HG03342 (cell line): Measurements from ENCODE around the gene PLEKHF1.
A peak's percentile ranks its signal among the peaks of the same experiment; 100 is the strongest.
"Not testable (repeated sequence)": the region's sequence is repeated elsewhere in the genome, so short reads cannot be mapped to it uniquely, and the experiment has no call there.

Experiments
- ATAC-seq: cut with Tn5 transposase; IDR thresholded peaks from one replicate; pipeline ENCODE4 v1.9.1; 2021; ENCODE audit warnings: mild to moderate bottlenecking, moderate library complexity; ENCODE audit not compliant: unreplicated experiment

The PLEKHF1 gene

GRCh38 chr19:29697523-29698261 lies 32.4 kb downstream of the PLEKHF1 start:
- no peak for ATAC-seq

GRCh38 chr19:29699861-29700260 lies 34.6 kb downstream of the PLEKHF1 start:
- no peak for ATAC-seq

DNA sequence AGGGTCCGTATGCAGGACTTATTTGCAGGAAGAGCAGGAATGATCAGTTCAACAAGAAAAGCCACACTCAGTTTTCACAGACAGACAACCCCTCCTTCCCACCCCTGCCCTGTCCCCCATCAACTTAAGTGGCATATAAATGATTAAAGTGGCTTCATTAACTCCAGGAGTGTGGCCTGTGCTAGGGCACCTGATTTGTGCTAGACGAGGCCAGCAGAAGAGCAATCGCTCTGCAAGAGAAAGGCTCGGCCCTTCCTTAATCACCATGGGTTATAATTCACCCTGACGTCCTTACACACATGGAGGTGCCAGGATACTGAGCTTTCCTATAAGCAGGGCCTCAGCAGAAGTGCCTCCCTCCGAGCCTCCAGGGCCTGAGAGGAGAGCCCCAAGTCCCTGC lies 35.2 kb downstream of the PLEKHF1 start:
- ATAC-seq, result no peak

DNA sequence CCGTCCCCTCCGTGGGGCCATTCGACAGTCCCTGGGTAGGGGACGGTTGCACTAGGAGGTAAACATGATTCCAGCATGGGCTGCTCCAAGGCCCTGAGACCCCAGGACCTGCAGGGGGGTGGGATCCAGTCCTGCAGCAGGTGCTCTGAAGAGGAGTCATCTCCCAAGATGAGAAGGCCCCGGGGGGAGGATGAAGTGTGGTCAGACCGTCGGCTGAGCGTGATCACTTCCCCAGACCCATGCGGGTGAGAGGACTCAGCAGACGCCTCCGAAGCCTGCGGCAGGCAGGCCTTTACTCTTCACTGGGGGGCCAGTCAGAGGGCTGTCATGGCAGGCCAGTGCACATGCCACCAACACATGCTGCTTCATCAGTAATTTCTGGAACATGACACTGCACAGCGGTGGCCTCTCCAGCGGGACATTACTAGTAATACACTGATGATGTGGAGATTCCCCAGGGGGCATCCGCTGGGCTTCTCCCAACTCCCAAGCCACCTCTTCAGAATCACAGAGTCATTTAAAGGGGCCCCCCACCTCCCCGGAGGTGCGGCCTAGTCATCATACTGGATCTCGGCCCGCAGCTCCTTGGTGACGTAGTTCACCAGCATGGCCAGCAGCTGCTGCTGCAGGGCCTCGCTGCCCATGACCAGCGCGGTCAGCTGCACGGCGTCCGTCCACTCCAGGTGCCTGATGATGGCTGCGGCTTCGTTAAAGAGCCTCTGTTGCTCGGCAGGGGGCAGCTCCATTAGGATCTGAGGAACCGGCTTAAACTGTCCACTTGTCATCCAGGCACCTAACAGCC lies 37.1 kb downstream of the PLEKHF1 start:
- no peak for ATAC-seq

GRCh38 chr19:29702963-29703320 lies 37.7 kb downstream of the PLEKHF1 start:
- ATAC-seq, result no peak

DNA sequence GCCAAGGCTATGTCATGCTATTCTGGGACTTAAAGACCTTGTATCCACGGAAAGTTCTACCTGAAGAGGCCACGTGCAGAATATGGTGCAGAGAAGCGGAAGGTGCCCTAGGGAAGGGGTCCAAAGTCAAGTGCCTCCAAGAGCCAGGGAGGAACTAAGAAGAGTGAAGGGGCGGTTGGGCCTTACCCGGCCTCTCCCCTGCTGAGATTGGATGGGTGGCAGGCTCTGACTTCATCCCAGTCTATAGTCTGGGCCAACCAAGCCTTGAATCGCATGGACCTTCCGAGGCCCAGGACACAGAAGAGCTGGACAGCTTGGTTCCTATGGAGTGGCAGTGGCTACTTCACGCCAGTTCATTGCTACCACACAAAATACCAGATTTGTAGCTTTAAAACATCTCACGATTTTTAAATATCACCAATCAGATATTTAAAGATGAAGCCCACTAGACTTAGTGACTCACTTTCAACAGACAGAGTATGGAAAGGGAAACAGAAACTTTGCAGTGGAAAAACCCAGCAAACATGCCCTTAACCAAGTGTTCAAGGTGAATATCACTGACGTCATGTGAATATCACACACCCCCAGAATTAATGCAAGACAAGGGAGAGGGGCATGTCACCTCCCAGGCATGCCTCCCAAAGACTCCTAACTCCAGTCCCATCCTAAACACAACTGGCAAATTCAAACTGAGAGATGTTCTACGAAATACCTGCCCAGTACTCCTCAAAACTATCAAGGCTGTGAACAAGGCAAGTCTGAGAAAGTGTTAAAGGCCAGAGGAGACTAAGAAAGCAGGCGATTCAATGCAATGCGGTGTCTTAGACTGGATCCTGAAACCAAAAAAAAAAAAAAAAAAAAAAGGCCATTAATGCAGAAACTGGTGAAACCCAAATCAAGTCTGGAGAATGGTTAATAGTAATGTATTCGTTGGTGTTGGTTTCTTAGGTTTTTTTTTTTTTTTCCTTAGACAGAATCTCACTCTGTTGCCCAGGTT lies 39.6 kb downstream of the PLEKHF1 start:
- ATAC-seq, result no peak

DNA sequence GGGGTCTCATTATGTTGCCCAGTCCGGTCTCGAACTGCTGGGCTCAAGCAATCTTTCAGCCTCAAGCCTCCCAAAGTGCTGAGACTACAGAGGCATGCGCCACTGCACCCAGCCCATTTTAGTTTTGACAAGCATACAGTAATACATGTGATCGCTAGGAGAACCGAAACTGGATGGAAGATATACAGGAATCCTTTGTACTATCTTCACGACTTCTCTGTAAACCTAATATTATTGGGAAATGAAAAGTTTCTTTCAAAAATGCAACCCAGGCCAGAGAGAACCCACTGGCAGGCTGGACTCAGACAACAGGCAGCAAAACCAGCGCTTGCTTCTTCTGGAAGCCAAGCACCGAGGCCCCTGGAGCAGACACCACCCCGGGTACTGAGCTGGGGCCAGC lies 40.4 kb downstream of the PLEKHF1 start:
- ATAC-seq, result no peak

DNA sequence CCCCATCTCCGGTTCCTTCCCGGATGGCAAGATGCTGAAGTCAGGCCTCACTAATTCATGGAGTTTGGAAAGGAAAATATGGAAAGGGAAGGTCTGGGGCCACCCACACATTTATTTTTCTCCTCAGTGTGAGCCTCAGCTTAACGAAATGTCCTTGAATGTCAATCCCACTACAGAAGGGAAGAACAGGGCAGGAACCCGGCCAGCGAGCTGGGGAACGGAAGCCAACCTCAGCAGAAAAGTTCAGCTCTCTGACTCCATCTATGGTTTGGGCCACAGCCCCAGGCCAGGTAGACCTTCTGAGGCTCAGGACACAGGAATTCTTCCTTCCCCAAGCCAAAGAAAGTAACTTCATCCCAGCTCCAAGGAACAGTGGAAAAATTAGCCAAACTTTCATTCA lies 41.4 kb downstream of the PLEKHF1 start:
- ATAC-seq, result no peak

DNA sequence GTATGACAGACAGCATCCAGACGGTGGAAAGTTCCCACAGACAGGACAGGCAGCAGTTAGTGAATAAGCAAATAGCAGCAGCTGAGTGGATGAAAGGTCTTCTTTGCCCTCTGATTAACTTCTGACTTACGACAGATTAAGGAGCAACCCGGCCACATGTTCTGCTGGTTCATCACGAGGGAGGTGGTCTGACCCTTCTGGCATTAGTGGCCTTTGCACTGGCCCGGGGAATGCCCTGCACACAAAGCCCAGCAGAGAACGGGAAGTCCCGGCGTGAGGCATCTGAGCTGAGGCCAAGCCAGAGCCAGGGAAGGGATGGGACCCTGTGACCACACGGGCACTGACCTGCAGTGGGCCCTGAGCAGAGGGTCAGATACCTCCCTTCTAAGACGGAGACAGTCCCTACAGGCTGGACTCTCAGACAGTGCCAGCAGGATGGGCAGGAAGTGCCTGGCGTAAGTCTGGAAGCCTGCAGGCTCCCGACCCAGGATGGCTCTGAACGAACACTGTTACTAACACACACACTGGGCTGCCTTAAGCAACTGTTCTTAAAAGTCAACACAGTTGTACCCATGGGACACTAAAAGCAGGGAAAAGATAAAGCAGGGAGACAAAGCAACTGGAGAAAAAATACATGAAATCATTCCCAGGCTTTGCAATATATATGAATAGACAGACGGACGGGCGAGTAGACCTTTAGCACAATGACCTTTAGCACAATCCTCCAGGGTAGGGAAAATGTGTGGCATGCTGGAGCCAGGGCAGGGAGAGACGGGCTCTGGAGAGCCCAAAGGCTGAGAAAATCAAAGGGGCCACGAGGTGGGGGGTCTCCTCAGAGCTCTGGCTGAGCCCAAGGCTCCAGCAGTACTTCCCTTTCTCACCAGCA lies 43.5 kb downstream of the PLEKHF1 start:
- no peak for ATAC-seq

- ATAC-seq, result not testable (repeated sequence)
These were observed 44.2 kb downstream of the PLEKHF1 start for GRCh38 chr19:29709440-29709798.

- no peak for ATAC-seq
These were observed 46.4 kb downstream of the PLEKHF1 start for GRCh38 chr19:29711584-29712132.

DNA sequence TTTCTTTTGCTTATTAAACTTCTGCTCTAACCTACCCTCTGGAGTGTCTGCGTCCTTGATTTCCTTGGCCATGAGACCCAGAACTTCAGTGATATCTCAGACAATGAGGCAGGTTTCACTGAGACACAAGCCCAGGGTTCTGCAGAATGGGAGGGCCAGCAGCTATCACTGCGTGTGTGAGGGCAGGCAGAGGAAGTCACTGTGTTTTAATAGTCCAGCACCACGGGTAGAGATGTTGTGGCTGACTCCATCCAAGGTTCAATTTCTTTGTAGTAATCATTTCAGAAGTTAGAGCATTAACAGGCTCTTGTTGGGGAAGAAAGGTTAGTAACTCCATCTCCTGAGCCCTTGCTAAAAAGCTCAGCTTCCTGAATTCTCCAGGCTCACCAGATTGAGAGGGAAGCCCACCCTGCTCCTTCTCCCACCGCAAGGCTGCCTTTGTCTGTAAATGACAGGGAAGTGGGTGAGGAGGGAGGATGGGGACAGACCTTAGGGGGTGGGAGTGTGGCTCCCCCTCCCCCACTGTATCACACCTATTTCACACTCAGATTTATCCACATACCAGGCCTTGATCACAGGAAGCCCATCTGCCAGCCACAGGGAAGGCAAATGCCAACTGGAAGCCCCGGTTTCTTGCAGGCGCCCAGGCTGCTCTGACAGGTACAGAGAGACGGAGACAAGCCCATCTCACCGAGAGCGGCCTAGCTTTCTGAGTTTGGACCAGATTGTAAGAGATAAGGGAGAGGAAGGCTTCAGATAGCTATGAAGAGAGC lies 47.7 kb downstream of the PLEKHF1 start:
- no peak for ATAC-seq

GRCh38 chr19:29714371-29714952 lies 49.2 kb downstream of the PLEKHF1 start:
- ATAC-seq, result peak; percentile 14

- ATAC-seq, result peak; percentile 62
These were observed 49.9 kb downstream of the PLEKHF1 start, which contains the start of gene C19orf12 for GRCh38 chr19:29714953-29715700. Gene C19orf12 (minus strand): TSS chr19:29715261. CDS start chr19:29708413, 6,848 bp downstream.

DNA sequence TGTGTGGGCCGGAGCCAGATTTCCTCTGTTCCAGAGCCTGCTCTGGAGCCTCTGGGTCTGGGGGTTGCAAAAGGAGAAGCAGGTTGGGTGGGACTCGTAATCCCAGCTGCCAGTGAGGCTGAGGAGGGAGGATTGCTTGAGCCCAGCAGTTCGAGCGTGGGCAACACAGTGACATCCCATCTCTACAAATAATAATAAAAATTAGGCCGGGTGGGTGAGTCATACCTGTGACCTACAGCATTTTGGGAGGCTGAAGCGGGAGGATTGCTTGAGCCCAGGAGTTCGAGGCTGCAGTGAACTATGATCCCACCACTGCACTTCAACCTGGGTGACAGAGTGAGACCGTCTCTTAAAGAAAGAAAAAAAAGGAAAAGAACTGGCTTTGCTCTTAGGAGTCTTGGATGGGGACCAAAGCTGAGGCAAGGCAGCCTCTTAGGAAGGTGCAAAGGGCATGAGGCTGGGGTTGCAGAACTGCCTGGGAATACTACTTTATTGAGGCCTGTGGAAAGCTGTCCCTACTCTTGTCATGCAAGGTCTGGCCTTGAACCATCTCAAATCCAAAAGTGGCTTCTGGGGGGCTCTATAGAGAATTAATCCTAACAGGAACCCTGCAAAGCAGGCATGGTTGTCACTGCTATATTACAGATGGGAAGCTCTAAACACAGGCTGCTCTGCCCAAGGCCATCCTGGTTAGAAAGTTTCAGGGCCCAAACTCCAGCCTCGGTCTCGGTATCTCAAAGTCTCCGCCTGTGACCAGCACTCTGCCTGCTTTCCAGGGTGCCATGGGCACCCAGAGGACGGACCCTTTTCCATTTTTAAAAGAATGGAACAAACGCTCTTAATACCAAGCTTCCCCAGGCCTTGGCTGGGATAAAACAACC lies 50.7 kb downstream of the PLEKHF1 start:
- ATAC-seq, result peak; percentile 15

DNA sequence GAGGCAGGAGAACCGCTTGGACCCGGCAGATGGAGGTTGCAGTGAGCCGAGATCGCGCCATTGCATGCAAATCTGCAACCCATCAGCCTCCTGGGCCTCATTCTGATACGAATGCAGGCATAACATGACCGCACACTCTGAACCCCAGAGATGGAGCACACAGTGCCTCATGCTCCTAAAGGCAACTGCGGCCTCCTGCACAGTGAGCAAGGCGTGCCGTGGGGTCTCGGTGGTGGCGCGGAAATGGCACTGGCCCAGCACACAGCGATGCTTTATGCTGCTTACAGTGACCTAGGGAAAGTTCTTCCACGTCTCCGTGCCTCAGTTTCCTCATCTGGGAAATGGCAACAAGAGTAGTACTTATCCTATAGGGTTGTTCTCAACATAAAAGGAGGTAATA lies 51.8 kb downstream of the PLEKHF1 start:
- no peak for ATAC-seq

GRCh38 chr19:29724102-29724641 lies 58.9 kb downstream of the PLEKHF1 start:
- no peak for ATAC-seq
